ENCODE results near the gene SLC25A10.

Gene SLC25A10

GRCh38 chr17:81695211-81695610 is 16.9 kb upstream of the SLC25A10 start:
- TF ChIP-seq ZNF433 (tag by site-specific recombination; IDR thresholded peaks at IDR 0.05; ENCODE audit: low read depth) (no peak), ZNF473 (tag by site-specific recombination; IDR thresholded peaks at IDR 0.05) (no peak), ZSCAN16 (tag by site-specific recombination; IDR thresholded peaks at IDR 0.05) (no peak), ZNF350 (tag by site-specific recombination; IDR thresholded peaks at IDR 0.05) (no peak), ZBTB20 (tag by site-specific recombination; IDR thresholded peaks at IDR 0.05) (no peak), TCF7L2 (IDR thresholded peaks at IDR 0.05; ENCODE audit: borderline replicate concordance, low read depth, low read length) (no peak), ZNF221 (tag by site-specific recombination; IDR thresholded peaks at IDR 0.05; ENCODE audit: borderline replicate concordance) (no peak), ZNF660 (tag by site-specific recombination; IDR thresholded peaks at IDR 0.05) (no peak), BCL6B (tag by site-specific recombination; IDR thresholded peaks at IDR 0.05) (no peak)
- ChIA-PET POLR2A (interaction anchor here (1.2 to 2.7 kb wide), 3 partner anchors 10 to 13 kb away, joined by 3 to 16 read pairs (median 9); partner anchors contain the start of genes ARL16 and HGS), CTCF (interaction anchor here (1.0 kb wide), 1 partner anchor 19 kb away, joined by 6 read pairs; no protein-coding TSS in a partner anchor)
- Histone ChIP-seq H3K27ac (ENCODE audit: extremely low read depth, low read depth, low read length) (no peak overlapping the region), H3K4me3 (ENCODE audit: low read depth, low read length) (no peak overlapping the region), H3K4me1 (ENCODE audit: control insufficient read depth, insufficient read depth, low read length) (no peaks in the 10 kb centered on the region), H3K9me3 (ENCODE audit: control insufficient read depth, insufficient read depth, low read depth, low read length) (no peaks in the 10 kb centered on the region), H3K36me3 (ENCODE audit: control insufficient read depth in 2 of 2, insufficient read depth in 1 of 2, low read length in 2 of 2) (peaks cover 36 to 95% of the 10 kb centered on the region in 2 experiments)

- ChIA-PET CTCF (interaction anchor here (1.0 kb wide), 1 partner anchor 20 kb away, joined by 6 read pairs; no protein-coding TSS in a partner anchor), POLR2A (interaction anchor here (1.2 to 2.7 kb wide), 3 partner anchors 10 to 13 kb away, joined by 3 to 16 read pairs (median 9); partner anchors contain the start of genes ARL16 and HGS)
- H3K36me3 ChIP-seq (ENCODE audit: control insufficient read depth in 2 of 2, insufficient read depth in 1 of 2, low read length in 2 of 2): peaks cover 36 to 95% of the 10 kb centered on the region in 2 experiments
- no peak overlapping the region for H3K27ac ChIP-seq (ENCODE audit: extremely low read depth, low read depth, low read length)
- H3K4me3 ChIP-seq (ENCODE audit: low read depth, low read length): no peak overlapping the region
- H3K9me3 ChIP-seq (ENCODE audit: control insufficient read depth, insufficient read depth, low read depth, low read length): no peaks in the 10 kb centered on the region
- no peaks in the 10 kb centered on the region for H3K4me1 ChIP-seq (ENCODE audit: control insufficient read depth, insufficient read depth, low read length)
- TF ChIP-seq ZNF600 (tag by site-specific recombination; IDR thresholded peaks at IDR 0.05) (peak; percentile 39; the same call in 1 of the 2 replicates), ZFP37 (tag by site-specific recombination; IDR thresholded peaks at IDR 0.05) (no peak), ZNF521 (tag by site-specific recombination; IDR thresholded peaks at IDR 0.05) (no peak)
Measured at GRCh38 chr17:81695801-81696200, 16.3 kb upstream of the SLC25A10 start.

GRCh38 chr17:81696218-81696941 is 15.7 kb upstream of the SLC25A10 start:
- Histone ChIP-seq H3K4me3 (ENCODE audit: low read depth, low read length) (no peak overlapping the region), H3K36me3 (ENCODE audit: control insufficient read depth in 2 of 2, insufficient read depth in 1 of 2, low read length in 2 of 2) (peaks cover 36 to 95% of the 10 kb centered on the region in 2 experiments), H3K27ac (ENCODE audit: extremely low read depth, low read depth, low read length) (0 out of 2 replicates have a peak overlapping the region, but pooled peaks have one; percentile 24), H3K4me1 (ENCODE audit: control insufficient read depth, insufficient read depth, low read length) (peaks cover 4% of the 10 kb centered on the region; the same call in 1 of the 2 replicates), H3K9me3 (ENCODE audit: control insufficient read depth, insufficient read depth, low read depth, low read length) (no peaks in the 10 kb centered on the region)
- ChIA-PET CTCF (interaction anchor here (0.7 kb wide), 1 partner anchor 186 kb away, joined by 3 read pairs; no protein-coding TSS in a partner anchor), POLR2A (interaction anchor here (1.2 to 2.7 kb wide), 5 partner anchors 11 to 15 kb away, joined by 3 to 16 read pairs (median 8); partner anchors contain the start of genes ARL16 and HGS)
- TF ChIP-seq GFI1B (tag by site-specific recombination; IDR thresholded peaks at IDR 0.05) (no peak), ZNF155 (tag by site-specific recombination; IDR thresholded peaks at IDR 0.05) (no peak), BCL11B (tag by site-specific recombination; IDR thresholded peaks at IDR 0.05; ENCODE audit: low read depth) (no peak), HIC1 (tag by site-specific recombination; IDR thresholded peaks at IDR 0.05) (0 out of 2 replicates have a peak, but pooled peaks have one; percentile 15), ZNF600 (tag by site-specific recombination; IDR thresholded peaks at IDR 0.05) (peak; percentile 17; the same call in 1 of the 2 replicates), ZNF394 (tag by site-specific recombination; IDR thresholded peaks at IDR 0.05; ENCODE audit: borderline replicate concordance) (peak; percentile 60; the same call in 1 of the 2 replicates), KLF9 (tag by site-specific recombination; IDR thresholded peaks at IDR 0.05; ENCODE audit: low read depth) (no peak)
- TF ChIP-seq, protein P1, sequence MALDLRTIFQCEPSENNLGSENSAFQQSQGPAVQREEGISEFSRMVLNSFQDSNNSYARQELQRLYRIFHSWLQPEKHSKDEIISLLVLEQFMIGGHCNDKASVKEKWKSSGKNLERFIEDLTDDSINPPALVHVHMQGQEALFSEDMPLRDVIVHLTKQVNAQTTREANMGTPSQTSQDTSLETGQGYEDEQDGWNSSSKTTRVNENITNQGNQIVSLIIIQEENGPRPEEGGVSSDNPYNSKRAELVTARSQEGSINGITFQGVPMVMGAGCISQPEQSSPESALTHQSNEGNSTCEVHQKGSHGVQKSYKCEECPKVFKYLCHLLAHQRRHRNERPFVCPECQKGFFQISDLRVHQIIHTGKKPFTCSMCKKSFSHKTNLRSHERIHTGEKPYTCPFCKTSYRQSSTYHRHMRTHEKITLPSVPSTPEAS (tag by site-specific recombination; IDR thresholded peaks at IDR 0.05): no peak
